Peyer's patch (tissue), 4 donors: ENCODE results near the gene LRRC45. TPM values are rescaled to one million over a fixed set of nuclear protein-coding genes. Genes with fewer than 3 reads are reported as not detected.
A peak's percentile ranks its signal among the peaks of the same experiment; 100 is the strongest.

ENCODE experiments used
- DNase-seq, 3 donors: peaks; one replicate each; pipeline ENCODE4 v3.0.0-alpha.2; 2017 to 2019
- H3K27ac ChIP-seq, 4 donors: fragments of 200-600 bp; sonication (generic); one replicate each; pipeline ENCODE4 v1.5.1; 2016 to 2019
- H3K27me3 ChIP-seq, 2 donors: fragments of 200-600 bp; sonication (generic); one replicate each; pipeline ENCODE4 v1.5.1; 2019
- H3K36me3 ChIP-seq, 3 donors: fragments of 200-600 bp; sonication (generic); one replicate each; pipeline ENCODE4 v1.5.1; 2016 to 2019
- H3K4me1 ChIP-seq, 4 donors: fragments of 200-600 bp; sonication (generic); one replicate each; pipeline ENCODE4 v1.5.1; 2016 to 2019
- H3K4me3 ChIP-seq, 4 donors: fragments of 200-600 bp; sonication (generic); 1 replicate in 3 of 4; 2 replicates in 1 of 4; pipeline ENCODE4 v1.5.1; 2016 to 2019; ENCODE audit warnings: mild to moderate bottlenecking in 1 of 4
- H3K9me3 ChIP-seq, 4 donors: fragments of 200-600 bp; sonication (generic); one replicate each; pipeline ENCODE4 v1.5.1; 2016 to 2019; ENCODE audit warnings: mild to moderate bottlenecking in 1 of 4
- POLR2A ChIP-seq, 2 donors: fragments of 450-650 bp; IDR thresholded peaks; one replicate each; pipeline ENCODE4 v1.5.1; 2017; ENCODE audit warnings: antibody characterized with exemption in 2 of 2, mild to moderate bottlenecking in 2 of 2, moderate library complexity in 2 of 2
- total RNA-seq, 4 donors: library from RNA; depleted of rRNA; stranded (reverse); fragments of >200 nt; gene quantifications; one replicate each; pipeline ENCODE4 v1.1.0, GENCODE V29; 2016
- TF ChIP-seq, protein P1 (sequence below), 6 experiments: fragments of 450-650 bp in 4 of 6; fragments of 200-600 bp in 2 of 6; sonication (generic) in 1 of 6; IDR thresholded peaks; one replicate each; pipeline ENCODE4 v1.5.1; 2017 to 2019; ENCODE audit warnings: antibody characterized with exemption in 6 of 6, mild to moderate bottlenecking in 3 of 6, moderate library complexity in 1 of 6

LRRC45 gene
- total RNA-seq, 4 donors from 2014 or later, result 15.5 to 74.3 (median 23.1) TPM

DNA sequence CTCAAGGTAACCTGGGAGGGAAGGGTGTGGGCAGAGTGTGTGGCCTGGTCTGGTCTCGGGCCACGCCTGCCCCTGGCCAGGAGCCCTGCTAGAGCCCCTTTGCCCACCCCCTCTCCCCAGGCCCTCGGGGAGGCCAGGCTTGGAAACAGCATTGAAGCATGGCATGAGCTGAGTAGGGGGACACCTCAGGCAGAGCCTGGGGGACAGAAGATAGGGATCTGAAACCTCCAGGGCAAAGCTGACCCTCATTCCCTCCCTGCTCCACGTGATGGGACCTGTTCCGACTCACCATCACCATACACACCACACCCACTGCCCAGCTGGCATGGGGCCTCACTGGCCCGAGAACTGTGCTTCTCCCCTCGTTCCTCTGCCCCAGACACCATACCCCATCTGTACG, 26.0 kb downstream of the LRRC45 start:
- Histone ChIP-seq H3K36me3 (peaks cover 0 to 37% (median 0%) of the 10 kb centered on the region in 3 donors), H3K4me1 (peaks cover 0 to 31% (median 23%) of the 10 kb centered on the region in 4 donors), H3K4me3 (no peak overlapping the region), H3K9me3 (no peaks in the 10 kb centered on the region), H3K27ac (no peak overlapping the region), H3K27me3 (no peaks in the 10 kb centered on the region)
- TF ChIP-seq POLR2A (IDR thresholded peaks at IDR 0.05), result no peak
- TF ChIP-seq, protein P1, sequence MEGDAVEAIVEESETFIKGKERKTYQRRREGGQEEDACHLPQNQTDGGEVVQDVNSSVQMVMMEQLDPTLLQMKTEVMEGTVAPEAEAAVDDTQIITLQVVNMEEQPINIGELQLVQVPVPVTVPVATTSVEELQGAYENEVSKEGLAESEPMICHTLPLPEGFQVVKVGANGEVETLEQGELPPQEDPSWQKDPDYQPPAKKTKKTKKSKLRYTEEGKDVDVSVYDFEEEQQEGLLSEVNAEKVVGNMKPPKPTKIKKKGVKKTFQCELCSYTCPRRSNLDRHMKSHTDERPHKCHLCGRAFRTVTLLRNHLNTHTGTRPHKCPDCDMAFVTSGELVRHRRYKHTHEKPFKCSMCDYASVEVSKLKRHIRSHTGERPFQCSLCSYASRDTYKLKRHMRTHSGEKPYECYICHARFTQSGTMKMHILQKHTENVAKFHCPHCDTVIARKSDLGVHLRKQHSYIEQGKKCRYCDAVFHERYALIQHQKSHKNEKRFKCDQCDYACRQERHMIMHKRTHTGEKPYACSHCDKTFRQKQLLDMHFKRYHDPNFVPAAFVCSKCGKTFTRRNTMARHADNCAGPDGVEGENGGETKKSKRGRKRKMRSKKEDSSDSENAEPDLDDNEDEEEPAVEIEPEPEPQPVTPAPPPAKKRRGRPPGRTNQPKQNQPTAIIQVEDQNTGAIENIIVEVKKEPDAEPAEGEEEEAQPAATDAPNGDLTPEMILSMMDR (IDR thresholded peaks at IDR 0.05), result no peak
- no peak for DNase-seq

DNA sequence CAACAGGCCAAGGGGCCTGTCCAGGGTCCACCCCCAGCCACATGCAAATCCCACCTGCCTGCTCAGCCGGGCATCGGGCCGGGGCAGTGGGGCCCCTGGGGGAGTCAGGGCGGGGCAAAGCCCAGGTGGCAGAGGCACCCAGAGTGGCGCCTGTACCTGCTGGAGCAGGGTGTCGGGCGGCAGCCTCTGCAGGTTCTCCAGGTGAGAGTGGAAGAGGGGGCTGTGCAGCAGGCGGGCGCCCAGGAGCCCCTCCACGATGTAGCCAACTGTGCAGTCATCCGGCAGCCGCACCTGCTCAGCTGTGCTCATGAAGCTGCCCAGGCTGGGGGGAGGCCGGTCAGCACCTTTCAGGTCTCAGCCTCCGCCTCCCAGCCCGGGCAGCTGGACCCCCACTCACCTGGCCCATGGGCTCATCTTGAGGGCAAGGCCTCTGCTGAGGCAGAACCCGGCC, 26.4 kb downstream of the LRRC45 start:
- no peak overlapping the region for H3K4me3 ChIP-seq
- no peak overlapping the region for H3K27ac ChIP-seq
- H3K4me1 ChIP-seq, result peaks cover 0 to 31% (median 23%) of the 10 kb centered on the region in 4 donors
- no peak for DNase-seq
- H3K36me3 ChIP-seq, result peaks cover 0 to 42% (median 0%) of the 10 kb centered on the region in 3 donors
- no peaks in the 10 kb centered on the region for H3K27me3 ChIP-seq
- no peaks in the 10 kb centered on the region for H3K9me3 ChIP-seq
- TF ChIP-seq, protein P1 (IDR thresholded peaks at IDR 0.05), result no peak
- TF ChIP-seq POLR2A (IDR thresholded peaks at IDR 0.05), result no peak

DNA sequence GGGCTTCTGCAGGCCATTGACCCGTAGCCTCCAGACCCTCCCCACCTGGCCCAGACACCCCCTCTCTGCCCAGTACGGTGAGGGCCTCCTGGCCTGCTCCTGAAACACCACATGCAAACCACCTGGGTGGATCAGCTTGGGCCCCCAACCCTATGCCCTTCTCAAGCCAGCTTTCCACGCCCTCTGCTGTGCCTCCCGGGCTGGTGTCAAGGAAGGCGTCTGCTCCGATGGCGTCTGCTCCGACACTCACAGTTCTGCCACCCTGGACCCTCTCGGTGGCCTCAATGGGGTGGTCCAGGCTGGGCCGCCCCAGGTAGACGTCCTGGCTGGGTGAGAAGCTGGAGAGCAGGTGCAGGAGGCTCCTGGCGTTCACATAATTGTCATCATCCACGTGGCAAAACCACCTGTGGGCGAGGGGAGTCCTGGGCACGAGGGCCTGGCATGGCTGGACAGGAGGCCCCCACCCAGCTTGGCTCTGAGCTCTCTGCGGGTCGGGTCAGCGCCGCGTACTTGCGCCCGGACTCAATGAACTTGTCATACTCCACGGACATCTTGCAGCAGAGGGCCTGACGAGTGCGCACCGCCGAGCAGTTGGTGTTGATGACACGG, 27.2 kb downstream of the LRRC45 start:
- Histone ChIP-seq H3K9me3 (no peaks in the 10 kb centered on the region), H3K27me3 (no peaks in the 10 kb centered on the region), H3K4me3 (peak overlapping the region in 3 of 4 donors; percentile 94 to 98 (median 96)), H3K36me3 (peaks cover 0 to 49% (median 0%) of the 10 kb centered on the region in 3 donors), H3K4me1 (peaks cover 0 to 31% (median 23%) of the 10 kb centered on the region in 4 donors), H3K27ac (no peak overlapping the region)
- DNase-seq, result no peak
- no peak for TF ChIP-seq POLR2A (IDR thresholded peaks at IDR 0.05)
- TF ChIP-seq, protein P1 (IDR thresholded peaks at IDR 0.05), result no peak

DNA sequence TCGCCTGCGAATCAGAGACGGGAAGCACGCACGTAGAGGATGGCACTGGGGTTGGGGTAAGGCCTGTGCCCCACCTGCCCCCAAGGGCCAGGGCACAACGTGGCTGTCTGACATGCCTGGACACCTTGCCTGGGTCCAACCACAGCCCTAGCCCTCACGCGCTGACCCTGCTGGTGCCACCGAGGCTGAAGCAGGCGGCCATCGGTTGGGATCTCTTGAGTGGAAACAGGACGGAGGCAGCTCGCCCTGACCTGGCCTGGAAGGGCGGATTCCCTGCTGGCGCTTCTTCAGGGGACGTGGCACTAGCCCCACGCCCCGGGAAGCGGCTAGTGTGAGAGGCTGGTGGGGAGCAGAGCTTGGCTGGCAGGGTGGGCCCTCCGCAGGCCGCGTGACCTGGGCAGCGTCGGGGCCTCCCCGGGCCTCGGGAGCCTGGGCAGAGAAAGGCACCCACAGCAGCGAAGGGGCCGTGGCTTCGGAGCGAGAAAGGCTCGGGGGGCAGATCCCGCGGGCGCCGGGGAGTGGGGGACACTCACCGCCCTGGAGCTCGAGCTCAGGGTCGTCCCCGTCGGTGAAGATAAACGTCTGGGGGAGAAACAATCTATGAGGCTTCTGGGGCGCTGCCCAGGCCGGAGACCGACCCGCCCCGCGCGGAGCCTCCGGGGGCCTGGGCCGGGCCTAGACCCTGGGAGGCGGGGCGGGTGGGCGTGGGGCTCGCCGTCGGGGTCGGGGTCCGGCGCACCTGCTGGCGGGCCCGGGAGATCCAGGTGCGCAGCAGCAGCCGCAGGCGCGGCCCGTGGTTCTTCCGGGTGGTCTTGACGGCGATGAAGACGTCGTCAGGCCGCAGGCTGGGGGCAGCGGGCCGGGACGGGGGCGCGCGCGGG, 27.9 kb downstream of the LRRC45 start:
- Histone ChIP-seq H3K9me3 (no peaks in the 10 kb centered on the region), H3K36me3 (peaks cover 0 to 56% (median 0%) of the 10 kb centered on the region in 3 donors), H3K4me3 (peak overlapping the region; percentile 75 to 98 (median 95)), H3K4me1 (peaks cover 0 to 31% (median 23%) of the 10 kb centered on the region in 4 donors), H3K27ac (peak overlapping the region; percentile 61 to 72 (median 70)), H3K27me3 (no peaks in the 10 kb centered on the region)
- no peak for TF ChIP-seq POLR2A (IDR thresholded peaks at IDR 0.05)
- TF ChIP-seq, protein P1 (IDR thresholded peaks at IDR 0.05), result no peak
- DNase-seq, result no peak

DNA sequence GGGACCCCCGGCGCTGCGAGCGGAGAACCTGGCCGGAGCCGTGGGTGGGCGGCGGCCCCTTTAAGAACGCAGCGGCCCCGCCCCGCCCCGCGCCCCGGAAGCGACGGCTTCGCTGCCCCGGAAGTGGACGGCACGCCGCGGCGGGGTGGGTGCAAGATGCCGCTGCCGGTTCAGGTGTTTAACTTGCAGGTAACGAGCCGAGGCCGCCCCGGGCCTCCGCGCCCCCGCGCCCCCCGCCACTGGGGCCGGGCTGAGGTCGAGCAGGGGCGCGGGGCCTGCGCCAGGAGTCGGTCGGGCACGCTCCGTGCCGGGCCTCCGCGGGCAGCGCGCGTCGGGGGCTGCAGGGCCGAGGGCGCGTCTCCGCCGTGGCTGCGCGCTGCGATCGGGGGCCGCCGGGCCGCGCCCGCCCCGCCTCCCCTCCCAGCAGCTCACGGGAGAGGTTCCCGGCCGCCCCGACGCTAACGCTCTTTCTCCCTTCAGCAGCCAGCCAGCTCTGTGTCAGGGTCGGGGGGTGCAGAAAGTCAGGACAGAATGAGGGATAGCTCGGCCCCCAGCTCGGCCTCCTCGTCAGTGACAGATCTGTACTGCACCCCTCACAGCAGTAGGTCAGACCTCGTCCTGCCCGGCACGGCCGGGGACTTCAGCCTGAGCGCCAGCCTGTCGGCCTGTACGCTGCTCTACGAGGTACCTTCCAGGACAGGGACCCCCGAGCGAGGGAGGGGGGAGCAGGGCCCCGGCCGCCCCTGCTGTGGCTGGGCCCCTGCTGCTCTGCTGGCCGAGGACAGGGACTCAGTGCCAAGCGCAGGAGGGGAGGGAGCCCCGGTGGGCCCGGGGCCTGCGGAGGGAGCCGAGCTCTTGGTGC, 28.9 kb downstream of the LRRC45 start, which contains the start of the genes GPS1 and RFNG:
GPS1 (plus strand) TSS at position 123 of the 862 bp plus-strand sequence; CDS start at position 157, 34 bp downstream.
RFNG (minus strand) TSS at position 36 of the 862 bp plus-strand sequence. CDS start 45 bp downstream, outside the sequence.
- Histone ChIP-seq H3K27ac (peak within 1 kb of the TSS; percentile 61 to 72 (median 70)), H3K36me3 (peaks cover 0 to 66% (median 0%) of the 10 kb centered on the region in 3 donors)

More for the DNA sequence above, 28.9 kb downstream of the LRRC45 start, which contains the start of the genes GPS1 and RFNG:
- peaks cover 0 to 31% (median 23%) of the 10 kb centered on the region in 4 donors for H3K4me1 ChIP-seq
- peak within 1 kb of the TSS; percentile 75 to 98 (median 95) for H3K4me3 ChIP-seq
- DNase-seq, result peak; percentile 79 to 90 (median 90)
- TF ChIP-seq, protein P1 (IDR thresholded peaks at IDR 0.05), result no peak
- no peak for TF ChIP-seq POLR2A (IDR thresholded peaks at IDR 0.05)
- H3K9me3 ChIP-seq, result no peaks in the 10 kb centered on the region
- H3K27me3 ChIP-seq, result no peaks in the 10 kb centered on the region
